HG03457 (cell line): Measurements from ENCODE around the gene BHLHE40.
"Not testable (repeated sequence)": the region's sequence is repeated elsewhere in the genome, so short reads cannot be mapped to it uniquely, and the experiment has no call there.

ENCODE experiments used
- ATAC-seq: cut with Tn5 transposase; IDR thresholded peaks from one replicate; pipeline ENCODE4 v1.9.1; 2021; ENCODE audit warnings: moderate number of reproducible peaks; ENCODE audit not compliant: unreplicated experiment

BHLHE40 gene

GRCh38 chr3:4959180-4959579, 20.1 kb upstream of the BHLHE40 start:
- ATAC-seq: no peak

GRCh38 chr3:4961865-4962264, 17.4 kb upstream of the BHLHE40 start:
- not testable (repeated sequence) for ATAC-seq

- ATAC-seq: no peak
Measured at GRCh38 chr3:4963669-4964570, 15.3 kb upstream of the BHLHE40 start.

GRCh38 chr3:4966006-4966405, 13.2 kb upstream of the BHLHE40 start:
- not testable (repeated sequence) for ATAC-seq

- not testable (repeated sequence) for ATAC-seq
Measured at GRCh38 chr3:4967683-4968082, 11.6 kb upstream of the BHLHE40 start.

GRCh38 chr3:4971437-4971836, 7.8 kb upstream of the BHLHE40 start:
- ATAC-seq: not testable (repeated sequence)

GRCh38 chr3:4971838-4972237, 7.4 kb upstream of the BHLHE40 start:
- no peak for ATAC-seq

- ATAC-seq: peak; percentile 36
Measured at GRCh38 chr3:4972652-4973643, 6.3 kb upstream of the BHLHE40 start.

GRCh38 chr3:4974154-4974553, 5.1 kb upstream of the BHLHE40 start:
- no peak for ATAC-seq

- no peak for ATAC-seq
Measured at GRCh38 chr3:4976109-4976508, 3.1 kb upstream of the BHLHE40 start.

GRCh38 chr3:4977001-4977852, 2.0 kb upstream of the BHLHE40 start:
- ATAC-seq: peak; percentile 37

GRCh38 chr3:4977853-4978203, 1.4 kb upstream of the BHLHE40 start:
- no peak for ATAC-seq

GRCh38 chr3:4978204-4978965, 852 bp upstream of the BHLHE40 start:
- peak; percentile 34 for ATAC-seq

GRCh38 chr3:4978966-4979427, 240 bp upstream of the BHLHE40 start:
- ATAC-seq: peak; percentile 31

GRCh38 chr3:4980229-4981203, 1.3 kb downstream of the BHLHE40 start:
- ATAC-seq: no peak

GRCh38 chr3:4981294-4981664, 2.0 kb downstream of the BHLHE40 start:
- no peak for ATAC-seq

GRCh38 chr3:4981665-4982494, 2.6 kb downstream of the BHLHE40 start:
- no peak for ATAC-seq
